Urinary bladder (tissue), 4 donors: ENCODE data around the gene PHOSPHO1. TPM values are rescaled to one million over a fixed set of nuclear protein-coding genes. Genes with fewer than 3 reads are reported as not detected.

Experiments used
- DNase-seq: peaks from one replicate; pipeline ENCODE4 v3.0.0-alpha.2; 2015; ENCODE audit errors: extremely low spot score
- H3K27ac ChIP-seq: one replicate; pipeline ENCODE4 v1.5.1; 2013; ENCODE audit warnings: low read depth, mild to moderate bottlenecking, moderate library complexity
- H3K36me3 ChIP-seq: one replicate; pipeline ENCODE4 v1.6.1; 2013; ENCODE audit warnings: mild to moderate bottlenecking, moderate library complexity; ENCODE audit not compliant: insufficient read depth
- H3K4me1 ChIP-seq: one replicate; pipeline ENCODE4 v1.6.1; 2013; ENCODE audit warnings: mild to moderate bottlenecking, moderate library complexity; ENCODE audit not compliant: insufficient read depth
- H3K4me3 ChIP-seq: one replicate; pipeline ENCODE4 v1.5.1; 2013; ENCODE audit warnings: low read depth, low read length
- WGBS: extraction: QIAGEN DNeasy Blood & Tissue Kit; methylation state at CpG from one replicate; pipeline ENCODE4 v1.1.7; 2013; 5-methylcytosine and 5-hydroxymethylcytosine counted together
- polyA plus RNA-seq: library from polyadenylated mRNA; stranded (reverse); fragments of 200-250 nt; gene quantifications from one replicate; pipeline ENCODE4 v1.2.3, GENCODE V29; 2013
- total RNA-seq: library from RNA; depleted of rRNA; stranded (reverse); fragments of >200 nt; gene quantifications from one replicate; pipeline ENCODE4 v1.2.3, GENCODE V29; 2014
- donor health status: healthy with polysubstance abuse.
- donor health status: healthy.

PHOSPHO1 gene
- total and polyA plus RNA-seq, 2 donors = 0.75 to 2.0 TPM

DNA sequence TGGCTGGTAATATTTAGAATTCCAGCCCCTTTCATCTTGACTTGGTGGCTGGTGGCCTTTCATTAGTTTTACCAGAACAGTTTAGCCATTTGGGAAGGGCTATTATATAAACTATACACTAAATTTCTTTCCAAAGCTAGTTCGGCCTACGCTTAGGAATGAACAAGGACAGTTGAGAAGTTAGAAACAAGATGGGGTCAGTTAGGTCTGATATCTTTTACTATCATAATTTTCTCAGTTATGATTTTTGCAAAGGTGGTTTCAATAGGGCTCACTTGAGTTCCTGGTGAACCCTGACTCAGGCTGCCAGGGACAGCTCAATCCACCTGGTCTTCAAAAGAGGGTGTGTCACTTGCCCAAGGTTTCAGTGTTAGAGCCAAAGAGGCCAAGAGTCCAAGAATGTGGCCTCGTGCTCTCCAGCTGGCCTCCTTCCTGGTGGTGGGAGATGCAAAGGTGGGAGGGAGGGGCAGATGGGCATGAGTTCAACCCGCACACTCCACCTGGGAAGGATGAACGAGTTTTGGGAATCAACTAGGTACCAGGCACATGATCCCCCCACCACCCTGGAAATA is 4.0 kb upstream of the PHOSPHO1 start:
- Histone ChIP-seq H3K4me3 (no peak overlapping the region), H3K36me3 (no peaks in the 10 kb centered on the region), H3K4me1 (no peaks in the 10 kb centered on the region), H3K27ac (no peak overlapping the region)
- DNase-seq = no peak
- WGBS = 84% methylated on average over 5 of the region's 5 CpGs

DNA sequence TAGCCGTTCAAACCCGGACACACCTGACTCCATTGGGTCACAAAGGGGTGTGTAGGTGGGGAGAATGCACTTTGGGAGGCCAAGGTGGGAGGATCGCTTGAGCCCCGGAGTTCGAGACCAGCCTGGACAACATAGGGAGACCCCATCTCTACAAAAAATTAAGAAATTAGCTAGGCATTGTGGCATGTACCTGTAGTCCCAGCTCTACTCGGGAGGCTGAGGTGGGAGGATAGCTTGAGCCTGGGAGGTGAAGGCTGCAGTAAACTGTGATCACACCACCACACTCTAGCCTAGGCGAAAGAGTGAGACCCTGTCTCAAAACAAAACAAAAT is 942 bp upstream of the PHOSPHO1 start:
- no peak for DNase-seq
- Histone ChIP-seq H3K4me3 (no peak overlapping the region), H3K4me1 (no peaks in the 10 kb centered on the region), H3K27ac (no peak overlapping the region), H3K36me3 (no peaks in the 10 kb centered on the region)
- 72% methylated on average over 7 of the region's 7 CpGs for WGBS

DNA sequence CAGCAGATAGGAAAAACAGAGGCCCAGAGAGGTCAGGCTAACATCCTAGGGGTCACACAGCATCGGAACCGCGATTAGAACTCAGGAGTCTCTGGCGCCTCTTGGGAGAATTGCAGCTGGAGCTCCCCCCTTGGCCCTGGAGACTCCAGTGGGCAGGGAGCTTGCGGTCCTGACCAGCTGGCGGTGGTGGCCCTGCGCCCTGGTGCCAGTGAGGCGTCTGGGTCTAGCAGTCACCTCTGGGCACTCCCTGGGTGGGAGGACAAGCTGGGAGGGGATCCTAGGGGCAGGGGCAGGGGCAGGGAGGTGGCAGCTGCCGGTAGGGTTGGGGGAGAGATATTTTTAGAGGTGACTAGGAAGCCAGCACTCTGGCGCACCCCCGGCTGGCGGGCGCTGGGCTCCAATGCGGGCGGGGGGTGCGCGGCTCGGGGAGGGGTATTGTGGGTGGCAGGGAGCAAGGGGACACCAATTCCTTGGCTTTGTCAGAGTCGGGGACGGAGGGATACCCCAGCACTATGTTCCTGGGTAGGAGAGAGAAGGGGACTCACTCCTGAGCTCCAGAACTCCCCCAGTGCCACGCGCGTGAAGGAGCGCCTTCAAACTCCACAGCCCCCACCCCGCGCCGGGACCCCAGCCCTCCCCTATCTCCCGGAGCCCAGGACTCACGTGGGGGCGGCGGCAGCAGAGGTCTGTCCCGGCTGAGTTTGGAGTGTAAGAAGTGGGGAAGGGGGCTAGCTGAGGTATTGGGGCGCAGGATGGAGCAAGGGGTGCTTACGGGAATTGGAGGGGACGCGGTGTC is 584 bp downstream of the PHOSPHO1 start:
- Histone ChIP-seq H3K4me1 (no peaks in the 10 kb centered on the region), H3K36me3 (no peaks in the 10 kb centered on the region), H3K4me3 (peak overlapping the region; percentile 50), H3K27ac (no peak overlapping the region)
- WGBS = 8% methylated on average over 36 of the region's 36 CpGs
- DNase-seq = no peak

DNA sequence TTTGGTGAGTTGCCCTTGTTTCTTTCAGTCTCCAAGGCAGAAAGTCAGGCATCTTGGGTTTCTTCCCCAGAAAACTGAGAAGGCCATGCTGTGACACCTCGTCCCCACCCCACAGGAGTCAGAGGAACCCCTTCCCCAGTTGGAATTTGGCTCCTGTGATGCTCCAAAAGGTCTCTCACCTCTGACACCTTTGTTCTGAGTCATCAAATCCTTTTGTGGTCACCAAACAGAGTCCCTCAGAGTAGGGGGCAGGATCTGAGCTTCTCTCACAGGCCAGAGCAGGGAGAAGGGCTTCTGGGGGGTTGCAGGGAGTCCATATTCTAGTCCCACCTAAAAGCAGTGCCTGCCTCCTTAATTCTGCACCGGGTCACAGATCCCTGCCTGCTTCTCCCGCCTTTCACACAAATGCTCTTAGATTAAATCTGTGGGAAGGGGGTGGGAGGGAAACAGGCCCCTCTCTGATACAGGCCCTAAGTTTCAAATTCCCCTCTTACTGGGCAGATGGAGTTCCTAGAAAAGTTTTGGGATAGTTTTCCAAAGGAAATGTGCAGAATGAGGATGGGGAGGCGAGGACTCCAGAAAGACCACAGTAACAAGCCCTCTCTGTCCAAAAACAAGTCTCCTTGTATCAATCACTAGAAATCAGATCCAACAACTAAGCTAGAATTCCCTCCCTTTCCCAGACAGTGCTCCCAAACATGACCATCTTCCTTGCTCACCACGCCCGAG is 1.3 kb downstream of the PHOSPHO1 start:
- H3K27ac ChIP-seq = no peak overlapping the region
- H3K4me1 ChIP-seq = no peaks in the 10 kb centered on the region
- WGBS = 61% methylated on average over 6 of the region's 6 CpGs
- H3K4me3 ChIP-seq = no peak overlapping the region
- H3K36me3 ChIP-seq = no peaks in the 10 kb centered on the region
- no peak for DNase-seq

DNA sequence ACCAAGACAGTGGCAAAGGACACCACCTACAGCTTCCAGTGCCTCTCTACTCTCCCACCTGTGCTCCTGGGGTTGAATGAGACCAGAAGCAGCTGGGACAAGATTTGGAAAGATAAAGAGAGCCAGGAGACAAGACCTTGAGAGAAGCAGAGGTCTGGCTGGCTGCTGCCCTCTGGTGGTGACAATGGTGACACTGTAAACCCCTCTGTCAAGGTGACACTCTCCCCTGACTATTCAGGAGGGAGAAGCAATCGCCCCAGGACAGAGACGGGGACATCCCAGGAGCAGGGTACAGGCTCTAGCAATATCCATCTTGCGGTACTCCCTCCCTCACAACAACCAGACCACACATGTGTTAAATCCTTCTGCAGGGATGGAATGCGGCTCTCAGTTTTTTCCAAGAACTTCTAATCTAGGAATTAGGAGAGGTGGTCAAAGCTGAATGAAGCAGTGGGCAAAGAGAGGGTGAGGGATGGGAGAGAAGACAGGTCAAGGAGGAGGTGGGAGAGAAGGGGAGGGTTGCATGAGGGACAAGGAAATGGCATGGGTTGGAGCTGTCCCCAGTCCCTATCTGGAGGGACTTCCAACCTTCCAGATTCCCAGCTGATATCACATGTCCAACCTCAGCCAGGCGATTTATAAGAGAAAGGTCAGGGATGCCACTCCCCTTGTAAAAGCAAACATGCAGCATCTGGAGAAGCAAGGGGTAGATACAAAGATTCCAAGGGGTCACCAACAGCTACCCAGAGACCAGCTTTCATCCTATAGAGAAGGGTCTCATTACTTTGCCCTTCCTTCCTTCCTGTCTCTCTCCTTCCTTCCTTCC is 2.9 kb downstream of the PHOSPHO1 start:
- H3K27ac ChIP-seq = no peak overlapping the region
- peaks cover 4% of the 10 kb centered on the region for H3K4me1 ChIP-seq
- H3K4me3 ChIP-seq = no peak overlapping the region
- no peak for DNase-seq
- whole genome bisulfite sequencing = 17% methylated on average over 5 of the region's 5 CpGs
- no peaks in the 10 kb centered on the region for H3K36me3 ChIP-seq

DNA sequence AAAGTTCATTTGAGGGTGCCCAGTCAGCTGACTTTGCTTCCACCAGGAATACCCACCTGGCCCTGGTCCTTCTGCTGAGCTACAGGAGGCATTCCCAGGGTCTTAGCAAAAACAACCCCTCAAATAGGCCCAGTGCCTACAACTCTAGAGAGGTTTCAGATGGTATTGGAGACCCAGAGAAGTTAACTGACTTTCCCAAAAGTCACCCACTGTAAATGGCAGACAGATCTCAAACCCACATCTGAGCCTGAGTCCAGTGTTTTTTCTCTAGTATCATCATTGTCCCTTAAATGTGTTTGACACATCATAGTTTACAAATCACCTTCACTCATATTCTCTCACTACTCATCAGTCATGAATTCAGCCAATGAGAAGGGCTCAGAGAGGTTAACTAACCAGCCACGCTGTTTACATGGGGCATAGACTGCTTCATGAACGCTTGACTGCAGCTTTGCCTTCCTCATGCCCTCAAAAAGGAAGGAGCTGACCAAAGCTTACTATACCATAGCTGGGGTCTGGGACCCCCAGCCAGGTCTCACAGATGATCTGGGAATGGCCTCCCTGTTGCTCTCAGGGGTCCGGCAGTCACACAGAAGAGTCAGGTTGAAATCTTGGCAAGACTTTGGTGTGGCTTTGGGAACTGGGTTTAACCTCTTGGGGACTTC is 3.7 kb downstream of the PHOSPHO1 start:
- DNase-seq = no peak
- Histone ChIP-seq H3K4me1 (peaks cover 4% of the 10 kb centered on the region), H3K4me3 (no peak overlapping the region), H3K36me3 (no peaks in the 10 kb centered on the region), H3K27ac (no peak overlapping the region)
- 75% methylated on average over 3 of the region's 3 CpGs for WGBS

DNA sequence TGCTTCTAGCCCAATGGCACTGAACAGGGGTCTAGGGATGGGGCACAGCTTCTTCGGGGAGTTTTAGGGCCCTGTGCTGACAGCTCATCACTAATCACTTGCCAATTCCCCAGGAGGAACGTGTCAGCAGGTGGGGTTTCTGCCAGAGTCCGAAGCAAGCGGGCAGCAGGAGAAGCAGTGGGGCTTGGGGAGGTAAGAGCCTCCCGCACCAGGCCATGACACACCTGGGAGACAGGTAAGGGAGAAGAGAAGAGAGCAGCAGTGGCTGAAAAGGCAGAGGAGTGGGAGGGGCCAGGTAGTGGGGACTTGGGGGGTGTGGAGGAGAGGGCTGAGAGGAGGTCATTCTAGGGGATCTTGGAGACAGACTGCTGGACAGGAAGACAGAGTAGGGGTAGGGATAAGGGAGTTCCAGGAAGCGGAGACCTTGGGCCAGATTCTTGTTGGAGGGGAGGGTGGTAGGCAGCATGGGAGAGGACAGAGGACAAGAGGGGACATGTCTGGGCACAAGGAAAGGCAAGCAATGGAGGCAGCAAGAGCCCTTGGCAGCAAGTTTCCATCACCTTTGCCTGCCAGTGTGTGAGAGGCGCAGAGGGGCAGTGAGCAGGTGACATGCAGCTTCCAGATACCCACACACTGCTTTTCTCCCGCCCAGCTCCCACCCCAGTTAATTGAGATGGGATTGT is 4.9 kb downstream of the PHOSPHO1 start:
- Histone ChIP-seq H3K4me3 (no peak overlapping the region), H3K27ac (no peak overlapping the region), H3K36me3 (no peaks in the 10 kb centered on the region), H3K4me1 (peaks cover 4% of the 10 kb centered on the region)
- WGBS = 73% methylated on average over 8 of the region's 8 CpGs
- no peak for DNase-seq

DNA sequence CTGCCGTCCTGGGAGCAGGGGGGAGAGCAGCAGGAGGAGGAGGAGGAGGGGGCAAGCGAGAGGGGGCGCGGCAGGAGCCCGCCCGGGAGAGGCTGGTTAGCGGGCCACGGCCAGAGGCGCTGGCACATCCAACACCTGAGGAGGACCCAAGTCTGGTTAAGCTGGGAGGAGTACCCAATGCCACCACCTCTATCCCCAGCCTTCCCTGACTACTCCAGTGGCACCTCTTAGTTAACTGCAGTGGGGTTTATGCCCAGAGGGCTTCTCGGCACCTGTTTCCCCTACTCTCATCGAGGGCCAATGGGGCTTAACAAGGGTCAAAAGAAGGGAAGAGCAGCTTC is 5.6 kb downstream of the PHOSPHO1 start:
- H3K4me3 ChIP-seq = no peak overlapping the region
- no peaks in the 10 kb centered on the region for H3K36me3 ChIP-seq
- H3K27ac ChIP-seq = no peak overlapping the region
- DNase-seq = no peak
- peaks cover 4% of the 10 kb centered on the region for H3K4me1 ChIP-seq
- WGBS = 19% methylated on average over 11 of the region's 11 CpGs

DNA sequence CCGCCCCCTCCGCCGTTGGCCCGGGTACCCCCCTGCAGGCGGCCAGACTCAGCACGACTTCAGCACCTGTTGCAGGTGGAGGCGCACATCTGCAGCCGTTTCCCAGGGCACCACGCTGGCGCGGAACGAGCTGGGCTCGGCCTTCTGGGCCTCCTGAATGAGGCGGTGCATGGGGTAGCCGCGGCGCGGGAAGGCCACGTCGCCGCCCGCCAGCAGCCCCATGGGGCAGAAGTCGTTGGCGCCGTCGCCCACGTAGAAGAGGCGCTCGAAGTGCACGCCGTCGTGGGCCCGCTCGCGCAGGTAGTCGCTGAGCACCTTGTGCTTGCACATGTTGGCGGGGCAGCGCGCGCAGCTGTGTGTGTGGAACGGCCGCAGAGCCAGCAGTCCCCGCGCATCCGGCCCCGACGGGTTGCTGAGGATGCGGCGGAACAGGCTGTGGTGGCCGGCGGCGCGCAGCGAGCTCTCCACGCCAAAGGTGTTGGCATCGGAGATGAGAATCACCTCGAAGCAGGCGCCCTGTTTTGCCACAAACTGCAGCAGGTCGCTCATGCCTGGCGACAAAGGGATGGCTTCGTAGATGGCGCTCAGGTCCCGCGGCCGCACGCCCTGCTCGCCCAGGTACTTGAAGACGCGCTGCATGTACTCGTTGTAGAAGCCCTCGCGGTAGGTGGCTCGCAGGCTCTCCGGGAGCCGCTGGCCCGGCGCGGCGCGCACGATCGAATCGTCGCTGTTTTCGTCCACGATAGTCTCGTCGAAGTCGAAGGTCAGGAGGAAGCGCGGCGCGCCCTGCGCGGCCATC is 6.2 kb downstream of the PHOSPHO1 start:
- DNase-seq = no peak
- WGBS = 3% methylated on average over 95 of the region's 95 CpGs
- H3K4me3 ChIP-seq = no peak overlapping the region

DNA sequence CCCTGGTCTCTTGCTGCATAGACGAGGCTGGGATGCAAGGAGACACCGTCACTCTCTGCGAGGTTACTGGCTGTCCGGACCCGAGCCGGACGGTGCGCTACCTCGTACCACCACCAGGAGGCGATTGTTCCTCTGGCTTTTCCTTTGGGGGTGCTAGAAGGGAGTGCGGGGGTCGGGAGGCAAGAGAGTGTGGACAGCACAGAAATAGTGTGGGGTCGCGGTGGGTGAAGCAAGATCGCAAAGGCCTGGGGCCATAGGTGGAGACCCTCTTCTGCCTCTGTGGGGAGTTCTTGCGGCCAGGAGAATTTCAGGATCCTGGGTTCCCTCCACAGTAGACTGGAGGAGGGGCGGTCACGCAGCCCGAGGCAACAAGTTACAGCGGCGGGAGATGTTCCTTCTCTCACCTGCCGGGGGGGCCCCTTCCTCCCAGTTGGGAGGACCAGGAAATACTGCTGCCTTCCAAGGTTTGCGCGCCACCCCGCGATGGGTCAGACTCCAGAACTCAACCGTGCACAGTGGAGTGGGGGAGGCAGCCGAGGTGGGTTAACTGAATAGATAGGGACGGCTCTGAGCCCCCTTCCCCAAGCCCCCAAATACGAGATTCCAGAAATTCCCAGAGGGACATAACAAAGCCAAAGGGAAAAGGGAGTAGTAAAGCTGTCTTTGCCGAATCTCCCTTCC is 6.9 kb downstream of the PHOSPHO1 start:
- Histone ChIP-seq H3K36me3 (no peaks in the 10 kb centered on the region), H3K27ac (no peak overlapping the region), H3K4me3 (no peak overlapping the region), H3K4me1 (peaks cover 4% of the 10 kb centered on the region)
- WGBS = 4% methylated on average over 31 of the region's 31 CpGs
- no peak for DNase-seq

More for the DNA sequence above, 6.2 kb downstream of the PHOSPHO1 start:
- H3K27ac ChIP-seq = no peak overlapping the region
- H3K36me3 ChIP-seq = no peaks in the 10 kb centered on the region
- H3K4me1 ChIP-seq = peaks cover 4% of the 10 kb centered on the region

DNA sequence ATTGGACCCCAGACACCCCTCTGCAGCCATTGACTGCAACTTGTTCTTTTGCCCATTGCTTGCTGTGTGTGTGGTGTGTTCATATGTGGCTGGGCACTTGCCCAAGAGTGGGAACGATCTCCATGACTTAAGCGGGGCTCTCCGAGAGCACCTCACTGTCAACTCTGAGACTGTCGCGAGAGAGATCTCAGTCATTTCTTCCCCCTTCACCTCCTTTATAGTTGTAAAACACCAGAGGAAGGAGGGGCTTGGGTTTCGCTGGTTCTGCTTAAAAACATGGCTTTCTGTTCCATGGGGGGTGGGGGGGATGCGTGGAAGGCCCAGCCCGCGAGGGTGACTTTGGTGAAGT is 7.4 kb downstream of the PHOSPHO1 start:
- Histone ChIP-seq H3K36me3 (no peaks in the 10 kb centered on the region), H3K4me1 (peaks cover 4% of the 10 kb centered on the region), H3K27ac (no peak overlapping the region), H3K4me3 (no peak overlapping the region)
- 13% methylated on average over 9 of the region's 9 CpGs for WGBS
- DNase-seq = no peak

DNA sequence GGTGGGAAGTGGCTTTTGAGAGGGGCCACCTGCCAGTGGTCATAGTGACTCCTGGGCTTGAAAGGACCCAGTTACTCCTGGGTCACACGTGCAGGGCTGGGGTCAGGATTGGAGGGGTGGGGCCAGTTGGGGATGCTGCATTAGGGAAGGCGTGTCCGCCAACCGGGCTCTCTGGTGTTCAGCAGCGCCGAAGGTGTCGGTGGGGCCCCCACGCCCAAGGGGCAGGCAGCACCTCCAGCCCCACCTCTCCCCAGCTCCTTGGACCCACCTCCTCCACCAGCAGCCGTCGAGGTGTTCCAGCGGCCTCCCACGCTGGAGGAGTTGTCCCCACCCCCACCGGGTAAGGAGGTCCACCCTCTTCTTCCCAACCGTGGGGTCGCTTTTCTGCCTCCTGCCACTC is 10.6 kb downstream of the PHOSPHO1 start:
- H3K4me3 ChIP-seq = no peak overlapping the region
- H3K36me3 ChIP-seq = no peaks in the 10 kb centered on the region
- H3K27ac ChIP-seq = no peak overlapping the region
- peaks cover 4% of the 10 kb centered on the region for H3K4me1 ChIP-seq
- 70% methylated on average over 15 of the region's 15 CpGs for WGBS
- DNase-seq = no peak
